GM21423 (cell line): ENCODE data around the gene AAR2.

ENCODE experiments used
- ATAC-seq: cut with Tn5 transposase; IDR thresholded peaks from one replicate; pipeline ENCODE4 v1.9.1; 2021; ENCODE audit warnings: mild to moderate bottlenecking, moderate library complexity; ENCODE audit not compliant: unreplicated experiment

AAR2 gene

GRCh38 chr20:36275441-36276189 lies 39.3 kb downstream of the AAR2 start:
- ATAC-seq = no peak

DNA sequence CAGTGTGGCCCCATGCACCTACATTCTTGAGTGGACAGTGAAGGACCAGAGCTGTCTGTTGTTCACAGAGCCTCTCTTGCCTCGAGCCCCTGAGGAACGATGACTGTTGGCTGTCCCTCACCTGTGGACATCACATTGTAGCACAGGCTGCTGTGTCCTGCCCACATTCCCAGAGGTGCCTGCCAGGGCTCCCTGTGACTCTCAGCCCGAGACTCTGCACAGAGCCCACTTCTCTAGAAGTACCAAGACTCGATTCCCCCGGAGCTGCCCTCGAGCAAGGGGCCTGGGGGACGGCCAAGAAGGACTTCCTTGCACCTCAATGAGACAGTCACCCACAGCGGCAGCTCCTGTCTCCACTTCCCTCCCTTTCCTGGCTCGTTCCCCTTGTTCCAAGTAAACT lies 41.3 kb downstream of the AAR2 start:
- ATAC-seq = no peak

- no peak for ATAC-seq
Observed at GRCh38 chr20:36279362-36279761, 43.1 kb downstream of the AAR2 start.

DNA sequence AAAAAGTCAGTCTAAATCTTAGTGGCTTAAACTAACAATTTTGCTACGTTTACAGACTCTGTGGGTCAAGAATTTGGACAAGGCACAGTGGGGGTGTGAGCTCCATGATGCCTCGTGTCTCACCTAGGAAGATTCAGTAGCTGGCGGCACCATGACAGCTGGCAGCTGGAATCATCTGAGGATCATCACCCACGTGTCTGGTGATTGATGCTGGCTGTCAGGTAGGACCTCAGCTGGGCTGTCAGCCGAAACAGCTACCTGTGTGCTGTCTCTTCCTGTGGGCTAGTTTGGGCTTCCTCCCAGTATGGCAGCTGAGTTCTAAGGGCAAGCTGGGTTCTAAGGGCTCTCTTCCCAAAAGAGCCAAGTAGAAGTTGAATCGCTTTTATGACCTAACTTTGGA lies 43.5 kb downstream of the AAR2 start:
- ATAC-seq = no peak

DNA sequence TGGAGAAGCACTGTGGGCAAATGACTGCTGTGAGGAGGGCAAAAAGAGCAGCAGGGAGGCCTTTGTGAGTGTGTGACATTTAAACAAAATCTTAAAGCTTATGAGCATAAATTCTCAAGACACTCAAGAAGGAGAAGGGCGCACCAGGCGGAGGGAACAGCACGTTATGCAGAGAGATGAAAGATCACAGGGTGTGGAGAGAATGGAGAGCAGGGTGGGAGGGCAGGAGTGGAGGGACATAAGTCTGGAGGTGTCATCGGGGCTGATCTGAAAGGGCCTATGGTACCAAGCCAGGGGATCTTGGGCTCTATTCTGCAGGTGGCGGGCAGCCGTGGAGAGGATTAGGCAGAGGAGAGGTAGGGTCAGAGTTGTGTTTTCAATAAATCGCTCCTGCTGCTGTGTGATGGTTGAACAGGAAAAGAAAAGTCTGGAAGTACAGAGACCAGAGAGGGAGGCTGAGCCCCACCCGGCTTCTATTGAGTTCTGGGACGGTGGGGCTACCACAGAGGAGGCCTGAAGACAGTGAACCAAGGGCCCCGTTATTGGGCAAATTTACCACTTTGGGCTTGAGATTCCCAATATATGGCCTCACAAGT lies 45.6 kb downstream of the AAR2 start:
- ATAC-seq = no peak

DNA sequence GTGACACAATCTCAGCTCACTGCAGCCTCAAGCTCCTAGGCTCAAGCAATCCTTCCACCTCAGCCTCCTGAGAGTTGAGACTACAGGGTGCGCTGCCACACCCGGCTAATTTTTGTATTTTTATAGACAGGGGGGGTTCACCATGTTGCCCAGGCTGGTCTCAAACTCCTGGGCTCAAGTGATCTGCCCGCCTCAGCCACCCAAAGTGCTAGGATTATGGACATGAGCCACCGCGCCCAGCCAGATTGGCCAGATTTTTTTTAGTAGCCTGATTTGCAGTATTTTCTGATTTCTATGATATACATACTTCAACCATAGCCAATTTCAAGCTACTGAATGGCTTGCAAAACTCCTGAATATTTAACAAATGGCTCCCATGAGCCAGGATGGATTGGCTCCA lies 48.5 kb downstream of the AAR2 start:
- no peak for ATAC-seq

DNA sequence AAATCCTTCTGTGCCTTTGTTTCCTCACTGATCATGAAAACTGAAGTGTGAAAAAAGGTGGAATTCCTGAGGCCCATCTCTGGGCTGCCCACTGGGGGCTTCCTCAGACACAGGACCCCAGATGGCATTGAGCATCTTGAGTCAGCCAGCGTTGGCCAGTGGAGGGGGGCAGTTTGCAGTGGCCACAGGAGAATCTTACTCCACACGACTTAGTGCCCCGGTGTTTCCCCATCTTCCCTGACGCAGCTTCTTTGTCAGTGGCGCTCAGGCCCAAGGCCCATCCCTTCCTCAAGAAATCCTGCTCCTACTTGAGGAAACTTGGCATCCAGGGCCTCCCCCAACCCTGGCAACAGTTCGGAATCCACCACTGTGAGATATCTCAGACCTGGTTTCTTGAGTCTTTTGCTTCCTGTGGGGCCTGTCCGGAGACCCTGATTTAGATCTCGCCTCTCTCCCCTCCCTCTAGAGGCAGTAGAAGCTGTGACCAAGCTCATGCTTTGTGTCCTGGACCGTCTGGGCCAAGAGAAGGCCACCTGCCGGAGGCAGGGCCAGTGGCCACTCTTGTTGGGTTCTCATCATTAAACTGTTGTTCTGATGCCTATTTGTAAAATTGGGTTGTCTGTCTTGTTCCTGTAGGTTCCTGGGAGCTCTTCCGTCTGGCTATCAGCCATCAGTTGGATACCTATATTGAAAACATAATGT lies 49.6 kb downstream of the AAR2 start:
- no peak for ATAC-seq

GRCh38 chr20:36297656-36298055 lies 61.4 kb downstream of the AAR2 start:
- no peak for ATAC-seq

GRCh38 chr20:36298061-36298460 lies 61.8 kb downstream of the AAR2 start:
- ATAC-seq = no peak

GRCh38 chr20:36298795-36299339 lies 62.6 kb downstream of the AAR2 start:
- ATAC-seq = no peak

GRCh38 chr20:36299459-36299858 lies 63.2 kb downstream of the AAR2 start:
- ATAC-seq = no peak

DNA sequence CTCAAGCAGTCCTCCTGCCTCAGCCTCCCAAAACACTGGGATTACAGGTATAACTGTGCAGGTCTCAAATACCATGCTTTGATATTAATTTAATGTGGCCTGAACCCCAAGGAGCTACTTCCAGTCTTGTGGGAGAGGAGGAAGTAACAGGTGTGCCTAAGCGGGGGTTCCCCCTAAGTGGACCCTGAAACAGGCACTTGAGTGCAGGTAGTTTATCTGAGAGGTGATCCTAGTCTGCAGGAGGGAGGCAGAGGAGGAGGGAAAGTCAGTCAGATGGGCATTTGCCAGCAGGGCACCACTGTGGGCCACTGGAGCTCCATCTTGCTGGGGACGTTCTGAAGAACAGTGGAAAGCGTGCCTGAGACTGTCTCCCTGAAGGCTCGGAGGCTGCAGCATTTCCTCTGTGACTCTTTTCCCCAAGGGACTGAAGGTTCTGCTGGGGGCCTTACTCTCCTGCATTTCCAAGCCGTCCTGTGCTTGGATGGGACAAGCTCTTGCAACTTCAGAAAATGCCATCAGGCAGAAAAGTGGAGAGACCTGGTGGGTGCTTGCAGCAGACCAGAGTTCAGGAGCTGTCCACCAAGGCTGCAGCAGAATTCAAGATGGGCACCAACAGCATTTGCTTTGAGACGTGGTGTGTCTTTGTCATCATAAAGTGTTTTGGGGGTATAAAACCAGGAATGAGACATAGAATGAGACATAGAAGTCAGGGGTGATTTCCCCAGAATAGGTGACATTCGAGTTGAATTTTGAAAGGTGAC lies 65.3 kb downstream of the AAR2 start:
- ATAC-seq = no peak

DNA sequence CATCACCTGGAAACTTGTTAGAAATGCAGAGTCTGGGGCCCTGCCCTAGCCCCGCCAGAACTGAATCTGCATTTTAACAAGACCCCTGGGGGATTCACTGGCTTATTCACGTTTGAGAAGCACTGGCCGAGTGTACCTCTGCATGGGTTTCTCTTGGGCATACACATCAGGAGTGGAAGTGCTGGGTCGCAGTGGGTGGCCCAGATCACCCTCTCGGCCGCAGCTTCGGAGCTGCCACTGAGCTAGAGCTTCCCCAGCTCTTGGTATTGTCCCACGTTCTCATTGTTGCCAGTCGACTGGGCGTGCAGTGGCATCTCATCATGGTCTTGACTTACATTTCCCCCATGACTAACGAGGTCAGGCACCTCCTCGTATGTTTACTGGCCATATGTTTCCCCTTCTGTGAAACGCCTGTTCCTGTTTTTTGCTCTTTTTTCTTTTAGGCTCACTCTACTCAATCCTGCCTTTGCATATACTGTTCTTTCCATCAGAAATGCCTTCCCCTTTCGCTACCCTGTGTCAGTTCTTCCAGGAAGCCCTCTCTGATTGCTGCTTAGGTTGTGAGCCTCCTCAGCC lies 66.8 kb downstream of the AAR2 start:
- no peak for ATAC-seq

- ATAC-seq = no peak
Observed at GRCh38 chr20:36303831-36304230, 67.6 kb downstream of the AAR2 start.

DNA sequence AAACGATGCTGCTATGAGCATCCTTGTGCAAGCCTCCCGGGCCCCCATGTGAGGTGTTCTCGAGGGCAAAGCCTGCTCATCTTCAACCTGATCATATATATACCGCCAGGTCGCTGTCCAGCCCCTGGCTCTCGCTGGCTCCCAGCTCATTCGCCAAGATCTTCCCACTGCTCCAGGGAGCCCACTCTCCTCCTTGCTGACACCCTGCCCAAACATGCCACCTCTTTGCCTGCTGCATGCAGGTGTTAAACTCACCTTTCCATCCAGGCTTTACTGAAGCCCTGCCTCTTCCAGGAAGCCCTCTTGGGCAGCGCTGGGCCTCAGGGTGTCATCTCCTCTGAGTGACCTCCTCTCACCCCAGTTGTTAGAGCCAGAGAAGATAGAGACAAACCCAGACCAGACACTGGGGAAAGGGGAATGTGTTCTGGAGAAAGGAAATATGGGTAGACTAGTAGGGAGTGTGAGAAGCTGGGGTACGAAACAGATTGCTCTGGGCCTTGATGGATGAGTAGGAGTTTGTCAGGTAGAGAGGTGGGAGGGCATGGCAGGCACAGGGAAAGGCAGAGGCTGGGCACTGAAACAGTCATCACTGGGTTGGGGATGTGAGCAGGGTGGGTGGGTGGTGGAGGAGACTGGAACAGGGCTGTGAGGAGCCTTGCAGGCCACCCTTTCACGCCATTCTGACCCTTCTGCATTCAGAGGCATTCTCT lies 68.7 kb downstream of the AAR2 start:
- ATAC-seq = no peak

- ATAC-seq = no peak
Observed at GRCh38 chr20:36305602-36306551, 69.6 kb downstream of the AAR2 start, which contains the start of gene DLGAP4. TSS of gene DLGAP4 (plus strand) at chr20:36306339. CDS start at chr20:36431718, 125,379 bp downstream.
